Measurements from ENCODE around the gene NFKBIZ.

DNA sequence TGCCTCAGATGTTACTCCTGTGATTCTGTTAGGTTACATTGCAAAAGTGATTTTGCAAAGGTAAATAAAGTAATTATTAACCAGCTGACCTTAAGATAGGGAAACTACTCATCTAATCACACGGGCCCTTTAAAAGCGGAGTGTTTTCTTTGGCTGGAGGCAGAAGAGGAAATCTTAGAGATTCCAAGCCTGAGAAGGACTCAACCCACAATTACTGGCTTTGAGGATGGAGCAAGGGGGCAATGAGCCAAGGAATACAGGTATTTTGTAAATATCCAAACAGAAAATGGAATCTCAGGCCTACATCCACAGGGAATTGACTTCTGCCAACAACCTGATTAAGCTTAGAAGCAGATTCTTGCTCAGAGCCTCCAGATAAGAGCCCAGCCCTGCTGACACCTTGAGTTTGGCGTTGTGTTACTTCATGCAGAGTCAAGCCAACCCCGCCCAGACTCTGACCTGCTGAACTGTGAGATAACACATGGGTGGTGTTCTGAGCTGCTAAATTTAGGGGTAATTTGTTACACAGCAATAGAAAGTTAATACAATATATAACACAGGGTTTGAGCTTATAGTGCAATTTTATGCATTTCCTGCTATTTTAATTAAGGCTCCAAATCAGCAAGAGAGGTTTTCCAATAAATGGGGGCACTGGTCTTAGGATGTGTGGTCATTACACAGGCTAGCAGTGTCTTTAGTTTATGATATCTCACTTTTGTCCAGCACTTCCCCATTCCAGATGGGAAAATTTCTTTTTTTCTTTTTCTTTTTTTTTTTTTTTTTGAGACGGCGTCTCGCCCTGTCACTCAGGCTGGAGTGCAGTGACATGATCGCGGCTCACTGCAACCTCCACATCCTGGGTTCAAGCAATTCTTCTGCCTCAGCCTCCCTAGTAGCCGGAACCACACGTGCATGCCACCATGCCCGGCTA is 19.5 kb downstream of the NFKBIZ start:
- TF ChIP-seq POLR2A (IDR thresholded peaks at IDR 0.05) = no peak
- TF ChIP-seq, protein P1, sequence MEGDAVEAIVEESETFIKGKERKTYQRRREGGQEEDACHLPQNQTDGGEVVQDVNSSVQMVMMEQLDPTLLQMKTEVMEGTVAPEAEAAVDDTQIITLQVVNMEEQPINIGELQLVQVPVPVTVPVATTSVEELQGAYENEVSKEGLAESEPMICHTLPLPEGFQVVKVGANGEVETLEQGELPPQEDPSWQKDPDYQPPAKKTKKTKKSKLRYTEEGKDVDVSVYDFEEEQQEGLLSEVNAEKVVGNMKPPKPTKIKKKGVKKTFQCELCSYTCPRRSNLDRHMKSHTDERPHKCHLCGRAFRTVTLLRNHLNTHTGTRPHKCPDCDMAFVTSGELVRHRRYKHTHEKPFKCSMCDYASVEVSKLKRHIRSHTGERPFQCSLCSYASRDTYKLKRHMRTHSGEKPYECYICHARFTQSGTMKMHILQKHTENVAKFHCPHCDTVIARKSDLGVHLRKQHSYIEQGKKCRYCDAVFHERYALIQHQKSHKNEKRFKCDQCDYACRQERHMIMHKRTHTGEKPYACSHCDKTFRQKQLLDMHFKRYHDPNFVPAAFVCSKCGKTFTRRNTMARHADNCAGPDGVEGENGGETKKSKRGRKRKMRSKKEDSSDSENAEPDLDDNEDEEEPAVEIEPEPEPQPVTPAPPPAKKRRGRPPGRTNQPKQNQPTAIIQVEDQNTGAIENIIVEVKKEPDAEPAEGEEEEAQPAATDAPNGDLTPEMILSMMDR (IDR thresholded peaks at IDR 0.05) = no peak

Data from thyroid gland (tissue), 4 donors.